ENCODE data around the gene FARSA.
"Not testable (repeated sequence)": the region's sequence is repeated elsewhere in the genome, so short reads cannot be mapped to it uniquely, and the experiment has no call there.

Gene FARSA

GRCh38 chr19:12899891-12900518, 33.5 kb downstream of the FARSA start:
- Histone ChIP-seq H3K9ac (ENCODE audit: low read depth, low read length) (no peak overlapping the region), H3K36me3 (ENCODE audit: insufficient read depth, low read length) (no peaks in the 10 kb centered on the region; the same call in 1 of the 2 replicates)

DNA sequence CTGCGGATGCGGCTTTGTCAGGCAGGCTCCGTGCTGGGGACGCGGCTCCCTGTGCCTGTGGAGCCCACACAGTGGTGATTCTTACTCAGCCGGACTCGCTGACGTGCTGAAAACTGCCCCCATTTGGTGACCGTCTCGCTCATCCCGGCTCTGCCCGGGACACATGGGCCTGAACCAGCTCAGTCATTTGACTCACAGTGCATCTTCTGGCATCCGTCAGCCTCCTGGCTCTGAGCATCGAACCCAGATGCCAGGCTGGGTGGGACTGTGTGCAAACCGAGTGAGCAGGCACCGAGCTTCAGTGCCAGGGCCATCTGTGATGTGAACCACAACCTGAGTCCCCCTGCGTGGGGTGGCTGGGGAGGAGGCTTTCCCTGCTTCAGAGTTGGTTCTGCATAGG, 37.1 kb downstream of the FARSA start:
- H3K9me3 ChIP-seq (ENCODE audit: control insufficient read depth, insufficient read depth, low read length) = no peaks in the 10 kb centered on the region
- H3K4me1 ChIP-seq (ENCODE audit: insufficient read depth, low read length) = no peaks in the 10 kb centered on the region
- H3K36me3 ChIP-seq (ENCODE audit: insufficient read depth, low read length) = no peaks in the 10 kb centered on the region; the same call in 1 of the 2 replicates
- no peak overlapping the region for H3K9ac ChIP-seq (ENCODE audit: low read depth, low read length)

More at GRCh38 chr19:12899891-12900518, 33.5 kb downstream of the FARSA start:
- Histone ChIP-seq H3K9me3 (ENCODE audit: control insufficient read depth, insufficient read depth, low read length) (no peaks in the 10 kb centered on the region), H3K4me1 (ENCODE audit: insufficient read depth, low read length) (no peaks in the 10 kb centered on the region)

DNA sequence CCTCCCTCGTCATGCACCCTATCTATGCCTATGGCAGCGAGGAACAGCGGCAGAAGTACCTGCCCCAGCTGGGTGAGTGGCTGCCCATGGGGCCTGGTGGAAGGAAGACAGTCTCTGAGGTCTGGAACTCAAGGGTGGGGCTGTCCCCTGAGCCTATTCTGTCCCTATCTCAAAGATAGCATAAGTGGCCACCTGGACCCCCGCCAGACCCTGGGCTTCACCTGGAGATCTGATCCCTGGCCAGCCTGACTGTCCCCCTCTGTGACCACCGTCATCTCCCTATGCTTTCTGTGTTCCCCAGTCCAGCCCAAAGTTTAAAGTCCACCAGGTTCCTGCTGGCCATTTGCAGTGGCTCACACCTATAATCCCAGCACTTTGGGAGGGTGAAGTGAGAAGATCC, 39.9 kb downstream of the FARSA start:
- no peaks in the 10 kb centered on the region for H3K4me1 ChIP-seq (ENCODE audit: insufficient read depth, low read length)
- no peaks in the 10 kb centered on the region for H3K9me3 ChIP-seq (ENCODE audit: control insufficient read depth, insufficient read depth, low read length)
- no peak overlapping the region for H3K9ac ChIP-seq (ENCODE audit: low read depth, low read length)
- no peaks in the 10 kb centered on the region for H3K36me3 ChIP-seq (ENCODE audit: insufficient read depth, low read length)

GRCh38 chr19:12891553-12892021, 41.9 kb downstream of the FARSA start:
- Histone ChIP-seq H3K9me3 (ENCODE audit: control insufficient read depth, insufficient read depth, low read length) (no peaks in the 10 kb centered on the region), H3K4me1 (ENCODE audit: insufficient read depth, low read length) (no peaks in the 10 kb centered on the region), H3K9ac (ENCODE audit: low read depth, low read length) (peak overlapping the region; percentile 93), H3K36me3 (ENCODE audit: insufficient read depth, low read length) (no peaks in the 10 kb centered on the region)

- Histone ChIP-seq H3K9me3 (ENCODE audit: control insufficient read depth, insufficient read depth, low read length) (no peaks in the 10 kb centered on the region), H3K4me1 (ENCODE audit: insufficient read depth, low read length) (no peaks in the 10 kb centered on the region), H3K36me3 (ENCODE audit: insufficient read depth, low read length) (no peaks in the 10 kb centered on the region), H3K9ac (ENCODE audit: low read depth, low read length) (peak within 1 kb of the TSS; percentile 93)
These were observed 42.5 kb downstream of the FARSA start, which contains the start of gene GCDH for GRCh38 chr19:12890787-12891552. GCDH (plus strand) TSS chr19:12891160; CDS start chr19:12891305, 145 bp downstream.

DNA sequence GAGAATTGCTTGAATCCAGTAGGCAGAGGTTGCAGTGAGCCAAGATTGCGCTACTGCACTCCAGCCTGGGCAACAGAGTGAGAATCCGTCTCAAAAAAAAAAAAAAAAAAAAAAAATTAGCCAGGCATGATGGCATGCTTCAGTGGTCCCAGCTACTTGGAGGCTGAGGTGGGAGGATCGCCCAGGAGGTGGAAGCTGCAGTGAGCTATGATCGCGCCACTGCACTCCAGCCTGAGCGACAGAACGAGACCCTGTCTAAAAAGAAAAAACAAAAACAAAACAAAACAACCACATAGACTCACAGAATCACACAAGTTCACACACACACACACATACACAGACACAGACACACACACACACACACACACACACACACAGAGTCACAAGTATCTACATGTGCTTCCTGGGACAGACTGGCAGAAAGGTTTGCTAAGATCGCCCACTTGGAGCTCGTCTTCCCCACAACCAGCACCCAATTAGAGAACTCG, 43.2 kb downstream of the FARSA start:
- not testable (repeated sequence) for H3K36me3 ChIP-seq (ENCODE audit: insufficient read depth, low read length); H3K9me3 ChIP-seq (ENCODE audit: control insufficient read depth, insufficient read depth, low read length); H3K4me1 ChIP-seq (ENCODE audit: insufficient read depth, low read length)
- H3K9ac ChIP-seq (ENCODE audit: low read depth, low read length) = peak overlapping the region; percentile 93

DNA sequence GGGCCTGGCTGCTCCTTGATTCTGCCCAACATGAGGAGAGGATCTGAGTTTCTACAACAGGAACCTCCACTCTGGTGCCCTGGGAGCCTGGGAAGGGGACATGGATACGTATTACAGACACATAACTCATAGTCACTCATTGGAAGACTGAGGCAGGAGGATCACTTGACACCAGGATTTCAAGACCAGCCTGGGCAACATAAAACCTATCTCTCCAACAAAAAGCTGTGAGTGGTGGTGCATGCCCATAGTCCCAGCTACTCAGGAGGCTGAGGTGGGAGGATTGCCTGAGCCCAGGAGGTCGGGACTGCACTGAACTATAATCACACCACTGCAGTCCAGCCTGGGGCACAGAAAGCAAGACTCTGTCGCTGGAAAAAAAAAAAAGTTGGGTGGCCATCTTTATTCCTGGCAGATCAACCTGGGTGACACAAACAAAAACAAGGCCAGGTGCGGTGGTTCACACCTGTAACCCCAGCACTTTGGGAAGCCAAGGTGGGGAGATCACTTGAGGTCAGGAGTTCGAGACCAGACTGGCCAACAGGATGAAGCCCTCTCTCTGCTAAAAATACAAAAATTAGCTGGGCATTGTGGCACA, 45.4 kb downstream of the FARSA start:
- H3K9me3 ChIP-seq (ENCODE audit: control insufficient read depth, insufficient read depth, low read length) = peaks cover 4% of the 10 kb centered on the region; the same call in 1 of the 2 replicates
- no peaks in the 10 kb centered on the region for H3K36me3 ChIP-seq (ENCODE audit: insufficient read depth, low read length)
- H3K4me1 ChIP-seq (ENCODE audit: insufficient read depth, low read length) = no peaks in the 10 kb centered on the region
- no peak overlapping the region for H3K9ac ChIP-seq (ENCODE audit: low read depth, low read length)

DNA sequence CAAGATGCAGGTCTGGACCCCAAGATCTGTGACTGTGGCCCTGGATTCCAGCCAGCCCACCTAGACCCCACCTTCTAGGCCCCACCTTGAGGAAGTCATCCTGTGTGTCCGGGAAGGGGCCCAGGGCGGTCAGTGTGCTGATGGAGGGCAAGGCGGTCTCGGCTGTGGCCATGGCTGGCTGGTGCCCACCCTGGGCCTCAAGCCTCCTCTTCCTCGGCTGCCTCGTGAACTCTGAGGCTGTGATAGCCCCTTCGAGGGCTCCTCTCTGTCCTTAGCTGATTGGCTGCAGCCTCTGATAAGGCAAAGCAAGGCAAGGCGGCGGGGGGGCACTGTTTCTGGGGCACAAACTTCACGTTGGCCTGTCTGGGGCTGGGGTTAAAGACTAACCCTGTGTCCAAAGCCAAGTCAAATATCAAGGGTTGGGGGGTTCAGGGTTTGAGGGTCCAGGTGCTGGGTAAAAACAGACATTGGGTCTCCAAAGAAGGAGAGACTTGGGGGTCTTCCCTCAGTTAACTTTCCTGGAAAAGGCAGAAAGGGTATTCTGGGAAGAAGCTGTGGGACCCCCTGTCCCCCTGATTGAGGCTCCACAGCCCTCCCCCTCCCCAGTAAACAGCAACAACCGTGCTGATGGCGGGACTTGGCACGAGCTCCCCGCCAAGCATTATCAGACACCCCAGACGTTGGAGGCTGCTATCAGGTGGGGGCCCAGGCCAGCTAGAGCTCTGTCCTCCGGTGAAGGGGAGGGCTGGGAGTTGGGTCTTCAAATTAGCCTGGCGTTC, 46.4 kb downstream of the FARSA start, which contains the start of gene KLF1:
Gene KLF1 (minus strand): TSS at position 233 of the 779 bp plus-strand sequence. CDS start 61 bp downstream, at position 172.
- Histone ChIP-seq H3K9ac (ENCODE audit: low read depth, low read length) (peak within 1 kb of the TSS; percentile 70; the same call in 1 of the 2 replicates), H3K4me1 (ENCODE audit: insufficient read depth, low read length) (no peaks in the 10 kb centered on the region), H3K9me3 (ENCODE audit: control insufficient read depth, insufficient read depth, low read length) (peaks cover 4% of the 10 kb centered on the region; the same call in 1 of the 2 replicates), H3K36me3 (ENCODE audit: insufficient read depth, low read length) (no peaks in the 10 kb centered on the region)

DNA sequence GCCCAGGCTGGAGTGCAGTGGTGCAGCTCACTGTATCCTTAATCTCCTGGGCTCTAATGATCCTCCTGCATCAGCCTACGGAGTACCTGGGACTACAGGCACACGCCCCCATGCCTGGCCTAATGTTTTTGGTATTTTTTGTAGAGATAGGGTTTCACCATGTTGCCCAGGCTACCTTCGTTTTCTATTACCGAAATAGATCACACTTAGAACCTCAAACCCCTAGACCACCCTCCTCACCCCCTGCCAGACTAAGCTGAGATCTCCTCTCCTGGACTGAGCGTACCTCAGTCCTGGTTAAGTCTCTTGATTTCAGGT, 46.9 kb downstream of the FARSA start:
- no peak overlapping the region for H3K9ac ChIP-seq (ENCODE audit: low read depth, low read length)
- no peaks in the 10 kb centered on the region for H3K36me3 ChIP-seq (ENCODE audit: insufficient read depth, low read length)
- H3K9me3 ChIP-seq (ENCODE audit: control insufficient read depth, insufficient read depth, low read length) = peaks cover 4% of the 10 kb centered on the region; the same call in 1 of the 2 replicates
- H3K4me1 ChIP-seq (ENCODE audit: insufficient read depth, low read length) = no peaks in the 10 kb centered on the region

DNA sequence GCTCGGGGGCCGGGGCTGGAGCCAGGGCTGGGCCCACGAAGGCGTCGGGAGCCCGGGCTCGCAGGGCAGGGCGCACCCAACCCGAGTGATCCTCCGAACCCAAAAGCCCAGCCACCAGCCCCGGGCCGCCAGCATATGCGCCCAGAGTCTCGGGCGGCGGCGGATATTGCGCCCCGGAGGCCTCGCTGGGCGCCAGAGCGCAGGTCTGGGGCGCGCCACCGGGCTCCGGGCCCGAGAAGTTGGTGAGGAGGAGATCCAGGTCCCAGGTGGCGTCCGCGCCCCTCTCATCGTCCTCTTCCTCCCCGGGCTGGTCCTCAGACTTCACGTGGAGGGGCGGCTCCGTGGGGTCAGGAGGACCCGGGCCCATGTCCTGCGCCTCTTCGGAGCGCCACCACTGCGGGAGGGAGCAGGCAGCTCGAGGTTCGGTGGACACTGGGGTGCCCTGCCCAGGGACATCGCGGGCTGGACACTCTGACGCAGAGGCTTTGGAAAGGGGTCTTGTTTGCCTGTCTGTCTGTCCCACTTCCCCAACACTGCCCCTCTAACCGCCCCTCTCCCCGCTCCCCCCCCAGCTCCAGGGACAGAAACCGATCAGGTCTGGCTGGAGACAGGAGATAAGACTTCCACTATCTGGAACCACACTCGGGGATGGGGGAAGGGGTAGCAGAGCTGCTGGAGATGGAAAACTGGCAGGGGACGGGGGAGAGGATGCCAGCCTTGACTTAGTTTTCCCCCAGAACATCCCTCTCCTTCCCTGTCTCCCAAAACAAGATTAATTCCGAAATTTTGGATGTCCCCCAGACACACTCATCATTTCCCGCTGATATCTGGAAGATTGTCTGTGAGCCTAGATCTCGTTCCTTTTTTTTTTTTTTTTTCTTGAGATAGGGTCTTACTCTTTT, 47.5 kb downstream of the FARSA start:
- no peaks in the 10 kb centered on the region for H3K36me3 ChIP-seq (ENCODE audit: insufficient read depth, low read length)
- H3K9ac ChIP-seq (ENCODE audit: low read depth, low read length) = peak overlapping the region; percentile 70
- peaks cover 4% of the 10 kb centered on the region; the same call in 1 of the 2 replicates for H3K9me3 ChIP-seq (ENCODE audit: control insufficient read depth, insufficient read depth, low read length)
- no peaks in the 10 kb centered on the region for H3K4me1 ChIP-seq (ENCODE audit: insufficient read depth, low read length)

DNA sequence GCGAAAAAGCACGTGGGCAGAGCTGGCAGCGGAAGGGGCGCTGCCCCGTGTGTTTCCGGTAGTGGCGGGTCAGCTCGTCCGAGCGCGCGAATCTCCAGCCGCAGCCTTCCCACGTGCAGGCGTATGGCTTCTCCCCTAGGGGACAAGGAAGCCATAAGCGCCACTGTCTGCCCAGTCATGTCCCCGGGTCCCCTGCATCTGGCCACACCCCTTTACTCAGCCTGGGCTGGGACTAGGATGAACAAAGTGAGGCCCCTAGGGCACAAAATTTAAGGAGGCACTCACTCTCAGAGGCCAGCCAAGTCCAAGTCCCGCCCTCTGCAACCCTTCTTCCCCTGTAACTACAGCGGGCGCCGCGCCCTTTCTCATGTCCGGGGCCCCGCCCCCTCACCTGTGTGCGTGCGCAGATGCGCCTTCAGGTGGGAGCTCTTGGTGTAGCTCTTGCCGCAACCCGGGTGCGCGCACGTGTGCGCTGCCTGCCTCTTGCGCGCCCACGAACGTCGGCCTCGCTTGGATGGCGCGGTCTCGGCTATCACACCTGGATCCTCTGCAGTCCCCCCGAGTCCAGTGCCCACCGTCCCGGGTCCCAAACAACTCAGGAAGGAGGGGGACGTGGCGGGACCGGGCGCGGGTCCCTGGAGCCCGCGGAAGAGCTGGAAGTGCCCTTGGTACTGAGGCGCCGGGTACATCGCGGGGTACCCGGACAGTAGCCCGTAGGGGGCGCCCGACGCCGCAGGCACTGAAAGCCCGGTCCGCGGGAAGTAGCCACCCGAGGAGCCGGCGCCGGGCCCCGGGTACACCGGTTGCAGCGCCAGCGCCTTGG, 48.4 kb downstream of the FARSA start:
- no peaks in the 10 kb centered on the region for H3K4me1 ChIP-seq (ENCODE audit: insufficient read depth, low read length)
- H3K9ac ChIP-seq (ENCODE audit: low read depth, low read length) = peak overlapping the region; percentile 70
- peaks cover 4% of the 10 kb centered on the region; the same call in 1 of the 2 replicates for H3K9me3 ChIP-seq (ENCODE audit: control insufficient read depth, insufficient read depth, low read length)
- H3K36me3 ChIP-seq (ENCODE audit: insufficient read depth, low read length) = no peaks in the 10 kb centered on the region

- Histone ChIP-seq H3K4me1 (ENCODE audit: insufficient read depth, low read length) (no peaks in the 10 kb centered on the region), H3K36me3 (ENCODE audit: insufficient read depth, low read length) (no peaks in the 10 kb centered on the region), H3K9ac (ENCODE audit: low read depth, low read length) (peak overlapping the region; percentile 70; the same call in 1 of the 2 replicates), H3K9me3 (ENCODE audit: control insufficient read depth, insufficient read depth, low read length) (peaks cover 4% of the 10 kb centered on the region; the same call in 1 of the 2 replicates)
These were observed 48.9 kb downstream of the FARSA start for GRCh38 chr19:12884627-12884925.
